ENCODE data around the gene SPATA21.
A peak's percentile ranks its signal among the peaks of the same experiment; 100 is the strongest.

The SPATA21 gene

DNA sequence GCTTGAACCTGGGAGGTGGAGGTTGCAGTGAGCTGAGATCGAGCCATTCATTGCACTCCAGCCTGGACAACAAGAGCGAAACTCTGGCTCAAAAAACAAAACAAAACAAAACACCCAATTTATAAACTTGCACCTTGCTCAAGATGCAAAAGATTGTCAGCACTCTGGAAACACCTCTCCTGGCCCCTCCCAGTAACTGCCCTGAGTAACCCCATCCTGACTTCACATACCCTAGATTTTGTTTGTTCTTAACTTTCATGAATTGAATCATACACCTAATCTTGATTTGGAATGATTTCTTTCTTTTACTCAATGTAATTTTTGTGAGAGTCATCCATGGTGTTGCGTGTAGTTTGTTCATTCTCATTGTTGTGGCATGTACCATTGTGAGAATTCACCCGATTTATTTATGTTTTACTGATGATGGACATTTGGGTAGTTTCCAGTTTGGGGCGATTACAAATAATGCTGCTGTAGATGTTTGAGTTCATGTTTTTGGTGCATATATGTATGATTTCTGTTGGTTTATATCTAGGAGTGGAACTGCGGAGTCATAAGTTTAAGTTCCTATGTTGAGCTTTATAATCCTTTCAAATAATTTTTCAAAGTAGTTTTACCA is 13.7 kb upstream of the SPATA21 start:
- DNase-seq, result no peak

DNA sequence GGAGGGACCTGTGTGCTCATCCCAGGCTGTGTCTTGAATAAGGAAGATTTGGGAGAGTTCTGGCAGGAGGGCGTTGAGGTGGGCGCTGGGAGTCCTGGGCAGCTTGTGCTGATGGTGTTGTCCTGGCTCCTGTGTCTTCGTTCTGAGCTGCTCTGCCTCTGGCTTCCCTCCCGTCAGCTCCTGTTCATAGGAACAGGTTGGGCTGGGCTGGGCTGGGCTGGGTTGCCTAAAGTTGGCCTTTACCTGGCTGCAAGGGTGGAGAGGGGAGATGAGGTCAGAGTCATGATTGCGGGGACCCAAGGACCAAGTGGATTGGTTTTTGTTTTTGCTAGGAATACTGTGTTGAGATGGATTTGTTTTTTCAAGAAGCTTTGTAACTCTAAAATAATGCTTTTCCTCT is 12.4 kb upstream of the SPATA21 start:
- DNase-seq, result no peak

DNA sequence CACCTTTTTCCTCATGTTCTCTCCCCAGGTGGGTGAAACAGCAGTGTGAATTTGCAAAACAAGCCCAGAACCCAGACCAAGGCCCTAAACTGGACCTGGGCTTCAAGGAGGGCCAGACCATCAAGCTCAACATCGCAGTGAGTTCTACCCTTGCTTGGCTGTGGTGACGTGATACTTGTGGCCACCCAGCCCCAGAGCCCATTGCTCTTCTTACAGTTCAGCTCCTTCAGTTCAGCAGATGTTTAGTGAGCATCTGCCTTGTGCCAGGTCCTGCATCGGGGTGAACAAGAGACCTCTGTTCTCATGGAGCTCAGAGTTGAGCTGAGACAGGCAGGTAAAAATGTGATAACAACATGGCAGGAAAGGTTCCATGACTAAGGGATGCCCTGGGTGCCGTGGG is 11.8 kb upstream of the SPATA21 start:
- no peak for DNase-seq

DNA sequence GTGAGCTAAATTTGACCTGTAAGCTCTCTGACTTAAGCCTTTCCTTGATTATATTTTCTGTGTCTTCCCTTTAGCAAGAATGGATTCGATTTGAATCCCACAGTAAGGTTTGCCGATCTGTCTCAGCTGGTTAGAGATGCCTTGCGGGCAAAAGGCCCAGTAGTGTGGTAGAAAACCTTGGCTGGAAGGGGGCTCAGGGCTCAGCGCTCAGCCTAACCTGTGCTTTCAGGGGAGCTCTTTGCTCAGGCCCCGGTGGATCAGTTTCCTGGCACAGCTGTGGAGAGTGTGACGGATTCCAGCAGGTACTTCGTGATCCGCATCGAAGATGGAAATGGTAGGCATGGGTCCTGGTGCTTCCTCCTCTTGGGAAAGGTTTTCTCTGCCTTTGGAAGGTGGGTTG is 10.4 kb upstream of the SPATA21 start:
- DNase-seq, result no peak

DNA sequence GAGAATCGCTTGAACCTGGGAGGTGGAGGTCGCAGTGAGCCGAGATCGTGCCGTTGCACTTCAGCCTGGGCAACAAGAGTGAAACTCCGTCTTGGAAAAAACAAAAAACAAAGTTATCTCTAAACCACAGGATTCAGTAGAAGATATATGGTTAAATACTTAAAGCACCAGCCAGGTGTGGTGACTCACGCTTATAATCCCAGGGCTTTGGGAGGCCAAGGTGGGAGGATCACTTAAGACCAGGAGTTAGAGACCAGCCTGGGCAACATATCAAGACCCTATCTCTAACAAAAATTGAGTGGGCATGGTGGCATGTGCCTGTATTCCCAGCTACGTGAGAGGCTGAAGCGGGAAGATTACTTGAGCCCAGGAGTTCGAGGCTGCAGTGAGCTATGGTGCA is 8.9 kb upstream of the SPATA21 start:
- no peak for DNase-seq

DNA sequence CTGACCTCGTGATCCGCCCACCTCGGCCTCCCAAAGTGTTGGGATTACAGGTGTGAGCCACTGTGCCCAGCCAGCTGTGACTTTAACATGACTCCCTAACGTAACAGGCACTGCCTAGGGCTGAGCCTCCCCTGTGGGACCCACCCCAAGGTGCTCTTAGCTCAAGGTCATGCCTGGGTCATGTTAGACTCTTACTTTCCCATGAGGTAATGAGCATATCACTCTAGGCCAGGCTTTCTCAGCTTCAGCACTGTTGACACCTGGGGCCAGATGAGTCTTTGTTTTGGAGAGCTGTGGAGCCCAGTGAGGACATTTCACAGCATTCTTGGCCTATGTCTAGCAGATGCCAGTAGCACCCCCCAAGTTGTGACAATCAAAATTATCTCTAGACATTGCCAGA is 7.8 kb upstream of the SPATA21 start:
- no peak for DNase-seq

DNA sequence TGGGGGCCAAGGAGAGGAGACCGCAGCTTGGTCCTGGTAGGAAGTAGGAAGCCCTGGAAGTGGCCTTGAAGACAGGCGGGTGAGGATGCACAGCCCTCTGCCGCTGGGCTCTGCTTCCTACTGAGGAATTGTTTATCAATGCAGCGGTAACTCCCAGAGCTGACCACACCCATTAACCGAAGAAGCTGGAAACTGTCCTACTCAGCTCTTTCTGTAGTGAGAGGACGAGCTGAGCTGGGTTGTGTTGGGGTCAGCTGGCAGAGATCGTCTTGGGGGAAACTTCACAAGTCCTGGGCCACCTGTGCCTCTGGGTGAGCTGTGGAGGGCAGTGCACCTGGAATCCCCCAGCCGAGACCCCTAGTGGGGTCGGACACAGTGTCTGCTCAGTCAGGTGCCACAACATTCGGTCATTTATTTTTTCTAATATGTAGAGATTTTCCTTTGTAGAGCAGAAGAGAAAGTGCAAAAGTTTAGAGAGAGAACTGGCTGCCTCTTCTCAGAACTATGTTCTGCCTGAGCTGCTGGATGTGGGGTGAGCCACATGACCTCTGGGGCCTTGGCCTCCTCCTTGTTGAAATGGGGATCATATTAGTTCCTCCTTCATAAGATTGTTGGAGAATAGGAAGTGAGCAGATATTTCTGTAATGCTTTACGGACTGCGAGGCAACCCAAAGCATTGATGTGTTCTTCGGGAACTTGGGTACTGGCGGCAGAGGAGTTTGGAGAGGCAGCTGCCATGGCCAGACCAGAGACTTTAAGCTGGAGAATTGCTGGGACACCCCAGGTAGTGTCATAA is 6.9 kb upstream of the SPATA21 start:
- DNase-seq, result no peak

DNA sequence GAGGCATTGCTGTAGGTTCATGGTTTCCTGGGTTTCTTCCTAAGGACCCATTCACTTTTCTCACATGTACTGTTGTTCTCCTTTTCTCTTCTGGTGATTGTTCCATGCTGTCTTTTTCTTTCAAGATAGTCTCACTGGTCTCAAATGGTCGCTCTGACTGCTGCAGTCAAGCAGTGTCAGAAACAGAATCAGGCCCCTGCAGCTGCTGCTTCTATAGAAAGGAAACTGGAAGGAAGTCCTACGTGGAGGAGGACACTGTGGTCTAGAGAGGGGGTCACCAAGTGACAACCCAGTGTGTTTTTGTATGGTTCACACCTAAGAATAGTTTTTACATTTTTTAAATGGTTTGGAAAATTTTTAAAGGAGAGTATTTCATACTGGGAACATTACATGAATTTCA is 5.7 kb upstream of the SPATA21 start:
- no peak for DNase-seq

DNA sequence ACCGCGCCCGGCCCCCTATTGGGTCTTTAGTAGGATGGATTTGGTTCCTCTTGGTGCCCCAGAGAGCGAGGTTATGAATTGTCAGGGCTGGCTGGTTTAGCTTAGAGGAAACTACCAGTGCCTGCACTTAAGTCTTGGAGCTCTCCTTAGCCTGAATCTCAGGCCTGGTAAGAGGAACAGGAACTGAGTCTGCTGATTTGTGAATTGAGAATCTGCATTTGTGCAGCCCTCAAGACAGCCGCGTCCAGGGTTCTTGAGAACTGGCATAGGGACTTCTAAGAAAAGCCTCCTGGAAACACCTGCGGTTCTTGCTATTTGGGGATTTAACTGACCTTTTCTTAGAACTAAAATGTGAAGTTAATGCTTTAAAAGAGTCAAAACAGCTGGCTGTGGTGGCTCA is 5.0 kb upstream of the SPATA21 start:
- DNase-seq, result no peak

DNA sequence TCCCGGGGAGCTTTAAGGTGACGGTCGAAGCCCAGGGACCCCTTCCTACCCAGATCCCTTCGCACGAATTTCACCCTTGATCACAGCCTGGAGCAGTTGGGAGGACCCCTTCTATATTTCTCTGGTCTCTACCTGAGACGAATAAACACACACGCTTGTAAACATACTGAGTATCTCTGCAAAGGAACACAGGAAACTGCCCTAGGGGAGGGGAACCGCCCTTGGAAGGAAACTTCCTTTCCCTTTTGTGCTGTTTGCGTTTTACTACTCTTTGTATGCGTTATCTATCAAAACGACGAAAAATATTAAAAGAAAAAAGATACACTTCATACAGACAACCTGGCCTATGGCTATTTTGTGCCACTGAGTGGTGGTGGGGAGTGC is 4.0 kb upstream of the SPATA21 start:
- DNase-seq, result no peak

DNA sequence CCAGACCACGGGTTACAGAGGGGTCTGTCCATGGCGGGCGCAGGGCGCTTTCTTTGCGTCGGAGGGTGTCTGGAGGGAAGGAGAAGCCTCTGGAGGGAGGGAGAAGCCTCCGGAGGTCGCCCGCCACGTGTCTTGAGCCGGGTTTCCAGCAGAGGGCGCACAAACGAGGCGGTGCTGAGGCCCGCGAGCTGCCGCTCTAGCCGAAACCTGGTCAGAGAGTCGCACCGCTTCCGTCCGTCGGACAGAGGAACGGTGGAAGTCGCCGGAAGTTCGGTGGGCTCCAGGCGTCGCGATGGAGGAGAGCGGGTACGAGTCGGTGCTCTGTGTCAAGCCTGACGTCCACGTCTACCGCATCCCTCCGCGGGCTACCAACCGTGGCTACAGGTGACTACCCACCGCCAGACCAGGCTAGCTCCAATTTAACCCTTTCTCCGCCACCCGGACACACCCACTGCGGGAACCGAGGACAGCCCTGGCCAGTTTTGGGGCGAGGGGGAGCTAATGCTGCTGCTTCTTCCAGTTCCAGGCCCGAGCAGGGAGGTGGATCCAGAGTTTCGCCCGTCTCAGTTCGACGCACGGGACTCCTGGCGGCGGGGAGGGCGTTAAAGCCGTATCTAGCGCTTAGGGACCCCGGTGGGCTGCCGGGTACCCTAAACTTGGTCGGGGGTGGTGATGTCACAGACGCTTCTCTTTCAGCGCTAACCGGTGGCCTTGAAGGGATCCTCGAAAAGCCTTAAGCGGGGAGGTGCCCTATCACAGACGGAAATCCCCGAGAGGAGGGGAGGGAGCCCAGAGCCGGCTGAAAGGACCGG is 3.5 kb upstream of the SPATA21 start, which contains the start of gene NECAP2:
Gene NECAP2, plus strand, starts transcription at position 255 of the 812 bp plus-strand sequence. Its CDS starts 38 bp downstream, at position 293.
- DNase-seq, result peak; percentile 97

DNA sequence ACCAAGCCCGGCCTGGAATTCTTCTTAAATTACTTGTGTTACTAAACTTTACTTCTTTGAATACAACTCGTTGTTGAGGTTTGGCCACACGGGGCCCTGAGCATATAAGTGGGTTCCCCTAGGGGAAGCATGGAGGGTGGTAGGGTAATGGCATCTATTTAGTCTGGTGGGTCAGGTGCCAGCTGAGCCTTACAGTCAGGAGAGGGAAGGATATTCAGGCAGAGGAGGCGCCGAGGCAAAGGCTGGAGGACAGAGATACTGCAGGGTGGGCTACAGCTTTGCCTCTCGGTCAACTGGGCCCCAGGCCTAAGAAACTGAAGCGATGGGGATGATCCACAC is 2.9 kb upstream of the SPATA21 start:
- no peak for DNase-seq

DNA sequence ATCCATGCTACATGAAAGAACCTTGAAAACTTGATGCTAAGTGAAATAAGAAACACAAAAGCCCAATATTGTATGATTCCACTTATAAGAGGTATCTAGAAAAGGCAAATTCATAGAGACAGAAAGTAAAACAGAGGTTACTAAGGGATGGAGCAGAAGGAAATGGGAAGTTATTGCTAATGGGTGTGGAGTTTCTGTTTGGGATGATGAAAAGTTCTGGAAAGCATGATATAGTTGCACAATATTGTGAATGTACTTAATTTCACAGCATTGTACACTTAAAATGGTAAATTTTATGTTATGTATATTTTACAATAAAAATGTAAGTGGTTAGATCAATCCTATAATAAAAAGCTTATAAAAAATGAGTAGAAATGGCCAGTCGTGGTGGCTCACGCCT is 1.7 kb upstream of the SPATA21 start:
- DNase-seq, result no peak

DNA sequence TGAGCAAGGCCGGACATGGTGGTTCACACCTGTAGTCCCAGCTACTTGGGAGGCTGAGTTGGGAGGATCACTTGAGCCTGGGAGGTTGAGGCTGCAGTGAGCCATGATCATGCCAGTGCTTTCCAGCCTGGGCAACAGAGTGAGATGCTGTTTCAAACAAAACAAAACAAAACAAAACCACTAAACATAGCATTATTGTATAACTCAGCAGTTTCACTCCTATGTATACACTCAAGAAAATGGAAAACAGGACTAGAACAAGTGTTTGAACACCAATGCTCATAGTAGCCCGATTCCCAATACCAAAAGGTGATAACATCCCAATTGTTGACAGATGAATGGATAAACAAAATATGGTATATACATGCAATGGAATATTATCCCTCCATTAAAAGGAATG is 1.3 kb upstream of the SPATA21 start:
- no peak for DNase-seq

DNA sequence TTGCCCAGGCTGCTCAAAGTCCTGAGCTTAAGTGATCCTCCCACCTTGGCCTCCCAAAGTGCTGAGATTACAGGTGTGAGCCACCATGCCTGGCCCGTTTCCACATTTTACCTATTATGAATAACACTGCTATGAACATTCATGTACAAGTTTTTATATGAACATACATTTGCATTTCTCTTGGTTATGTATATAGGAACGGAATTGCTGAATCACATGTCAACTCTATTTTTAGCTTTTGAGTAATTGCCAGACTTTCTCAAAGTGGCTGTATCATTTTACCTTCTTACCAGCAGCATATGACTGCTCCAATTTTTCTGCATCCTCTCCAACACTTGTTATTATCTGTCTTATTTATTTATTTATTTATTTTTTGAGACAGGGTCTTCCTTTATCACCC is 2.7 kb downstream of the SPATA21 start:
- no peak for DNase-seq

DNA sequence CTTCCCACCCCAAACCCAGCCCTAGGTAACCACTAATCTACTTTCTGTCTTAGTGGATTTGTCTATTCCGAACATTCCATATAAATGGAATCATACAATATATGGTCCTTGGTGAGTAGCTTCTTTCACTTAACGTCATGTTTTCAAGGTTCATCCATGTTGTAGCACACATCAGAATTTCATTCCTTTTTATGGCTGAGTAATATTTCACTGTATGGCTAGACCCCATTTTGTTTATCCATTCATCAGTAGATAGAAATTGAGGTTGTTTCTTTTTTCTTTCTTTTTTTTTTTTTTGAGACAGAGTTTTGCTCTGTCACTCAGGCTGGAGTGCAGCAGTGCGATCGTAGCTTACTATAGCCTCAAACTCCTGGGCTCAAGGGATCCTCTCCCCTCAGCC is 3.2 kb downstream of the SPATA21 start:
- DNase-seq, result no peak

DNA sequence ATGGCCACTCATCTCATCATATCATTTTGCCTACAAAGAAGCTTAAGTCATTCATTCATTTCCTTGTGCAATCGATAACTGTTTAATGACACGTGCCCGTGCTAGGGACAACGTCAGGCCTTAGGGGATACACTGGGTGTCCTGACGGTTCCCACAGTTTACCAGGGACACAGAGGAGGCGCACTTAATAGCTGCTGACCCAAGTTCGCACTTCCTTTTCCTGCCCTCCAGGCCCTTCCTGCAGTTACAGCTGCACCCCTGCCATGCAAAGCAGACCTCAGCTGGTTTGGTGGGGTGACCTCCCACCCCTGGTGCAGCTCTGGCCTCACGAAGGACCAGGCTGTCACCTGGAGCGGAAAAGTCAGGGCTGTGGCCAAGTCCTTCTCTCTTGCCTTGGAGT is 4.2 kb downstream of the SPATA21 start:
- DNase-seq, result no peak

DNA sequence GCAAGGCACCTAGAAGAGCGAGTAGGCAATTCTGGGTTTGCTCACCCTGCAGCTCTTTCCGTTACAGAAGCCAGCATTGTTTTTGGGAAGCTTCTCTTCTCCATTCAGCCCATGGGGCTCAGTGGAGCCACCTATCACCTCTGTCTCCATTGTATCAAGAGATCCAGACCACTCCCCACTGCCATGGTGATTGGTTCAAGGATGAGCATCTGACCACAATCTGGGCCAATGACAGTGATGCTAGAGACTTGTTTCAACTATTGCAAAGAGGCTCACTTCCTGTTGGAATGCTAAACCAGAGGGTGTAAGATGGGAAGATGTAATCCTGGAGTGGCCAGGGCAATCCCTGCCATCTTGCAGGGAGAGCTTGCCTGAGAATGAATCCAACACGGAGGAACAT is 6.6 kb downstream of the SPATA21 start:
- no peak for DNase-seq

DNA sequence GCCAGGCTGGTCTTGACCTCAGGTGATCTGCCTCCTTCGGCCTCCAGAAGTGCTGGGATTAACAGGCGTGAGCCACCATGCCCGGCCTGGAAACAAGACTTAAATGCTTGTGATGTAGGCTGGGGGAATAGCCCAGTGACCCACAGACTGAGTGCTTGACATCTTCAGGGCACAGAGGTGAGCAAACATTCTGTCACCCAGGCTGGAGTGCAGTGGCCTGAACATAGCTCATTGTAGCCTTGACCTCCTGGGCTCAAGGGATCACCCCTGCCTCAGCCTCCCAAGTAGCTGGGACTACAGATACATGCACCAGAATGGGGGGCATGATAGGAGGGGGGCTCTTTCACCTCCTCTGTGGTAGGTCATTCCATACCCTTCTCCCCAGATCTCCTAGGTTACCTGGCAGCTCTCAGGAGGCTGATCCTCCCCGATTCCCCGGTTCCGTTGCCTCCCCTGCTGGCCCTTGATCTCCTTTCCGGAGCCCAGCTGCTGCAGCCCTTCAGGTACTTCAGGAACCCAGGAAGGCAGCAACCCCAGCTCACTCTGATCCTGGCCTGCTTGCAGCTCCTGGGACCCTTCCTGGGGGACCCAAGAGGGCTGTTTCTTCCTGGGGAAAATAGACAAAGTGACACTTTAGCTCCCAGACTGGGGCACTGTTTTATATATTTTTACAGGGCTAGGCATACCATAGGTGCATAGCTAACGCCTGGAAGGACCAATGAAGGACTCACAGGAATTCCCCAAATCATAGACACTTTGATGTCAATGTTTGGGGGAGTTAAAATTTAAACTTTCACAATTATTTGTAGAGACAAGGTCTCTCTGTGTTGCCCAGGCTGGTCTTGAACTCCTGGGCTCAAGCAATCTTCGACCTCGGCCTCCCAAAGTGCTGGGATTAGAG is 11.8 kb downstream of the SPATA21 start:
- no peak for DNase-seq

DNA sequence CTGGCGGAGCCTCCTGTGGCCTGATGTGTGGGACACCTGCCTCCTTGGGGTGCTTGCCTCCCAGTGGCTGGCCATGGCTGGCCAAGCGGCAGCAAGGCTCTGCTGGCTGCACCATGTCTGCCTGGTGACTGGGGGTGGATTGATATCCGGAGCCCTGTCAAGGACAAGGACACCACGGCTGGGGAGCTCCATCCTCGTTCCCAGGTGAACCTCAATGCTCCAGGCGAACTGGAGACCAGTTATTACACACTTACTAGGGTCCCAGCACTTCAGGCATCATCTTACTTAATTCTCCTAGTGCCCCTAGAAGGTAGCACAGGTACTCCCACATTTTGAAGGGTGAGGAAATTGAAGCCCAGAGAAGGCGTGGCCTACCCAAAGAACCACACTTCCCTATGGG is 15.2 kb downstream of the SPATA21 start:
- DNase-seq, result no peak

DNA sequence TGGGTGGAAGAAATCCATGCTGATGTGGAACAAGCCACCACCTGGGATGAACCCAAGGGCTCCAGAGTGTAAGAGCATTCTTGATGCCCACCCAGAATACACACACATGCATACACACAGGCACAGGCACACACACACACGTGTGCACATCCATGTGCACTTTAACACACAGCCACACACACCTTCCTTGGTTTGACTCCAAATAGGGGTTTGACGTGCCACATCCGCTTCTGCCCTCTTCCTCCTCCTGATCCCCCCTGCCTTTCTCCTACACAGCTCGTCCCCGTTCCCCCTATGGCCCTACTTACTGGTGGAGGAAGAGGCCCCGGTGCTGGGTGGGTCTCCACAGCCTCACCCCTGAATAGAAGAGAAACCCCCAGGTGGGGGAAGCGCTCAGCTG is 16.0 kb downstream of the SPATA21 start:
- no peak for DNase-seq

DNA sequence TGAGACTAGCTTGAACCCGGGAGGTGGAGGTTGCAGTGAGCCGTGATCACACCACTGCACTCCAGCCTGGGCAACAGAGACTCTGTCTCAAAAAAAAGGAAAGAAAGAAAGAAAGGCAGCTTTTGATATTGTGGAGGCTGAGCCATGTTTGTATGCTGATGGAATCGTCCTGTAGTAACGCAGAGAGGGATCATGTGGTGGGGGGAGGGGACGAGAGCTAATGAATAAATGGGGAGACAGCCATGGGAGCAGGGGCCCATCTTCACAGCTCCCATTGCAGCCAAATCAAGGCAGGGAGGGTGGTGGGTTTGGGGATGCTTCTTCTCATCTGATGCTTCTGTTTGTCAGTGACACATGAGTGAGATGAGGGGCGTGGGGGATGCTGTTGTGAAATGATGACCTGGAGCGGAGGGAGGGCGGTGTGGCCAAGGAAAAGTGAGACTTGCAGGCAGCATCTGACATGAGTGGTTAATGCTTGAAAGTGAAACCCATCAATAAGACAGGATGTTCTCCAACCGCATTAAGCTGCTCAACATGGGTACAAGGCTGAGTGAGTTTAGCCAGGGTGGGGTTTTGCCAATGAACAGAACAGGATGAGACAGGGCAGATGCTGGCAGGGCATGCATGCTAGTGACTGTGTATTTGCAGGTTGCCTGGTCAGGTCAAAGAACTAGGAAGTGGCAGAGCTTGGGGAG is 16.7 kb downstream of the SPATA21 start:
- DNase-seq, result no peak
